ENCODE results near the gene PDE4A. TPM values are rescaled to one million over a fixed set of nuclear protein-coding genes. Genes with fewer than 3 reads are reported as not detected.

Gene PDE4A
- total and polyA plus RNA-seq, 2 of the 13 experiments (the other 11 are each of a cell fraction or from before 2014, with no cell fraction given): 1.1 to 4.1 TPM

- TF ChIP-seq ZNF407 (CRISPR knock-in tag; IDR thresholded peaks at IDR 0.05; ENCODE audit: not compliant biosample characterization) (no peak), NR2C2 (CRISPR knock-in tag; IDR thresholded peaks at IDR 0.05; ENCODE audit: borderline replicate concordance) (no peak), SIX4 (CRISPR knock-in tag; IDR thresholded peaks at IDR 0.05) (no peak), CREB3 (CRISPR knock-in tag; IDR thresholded peaks at IDR 0.05) (no peak), ZSCAN29 (CRISPR knock-in tag; conservative IDR thresholded peaks at IDR 0.05) (no peak)
Measured at GRCh38 chr19:10474962-10475451, 54.7 kb downstream of the PDE4A start (continued).
